GF-D8 (cell line): ENCODE results near the gene MAPK8IP3.
"Not testable (repeated sequence)": the region's sequence is repeated elsewhere in the genome, so short reads cannot be mapped to it uniquely, and the experiment has no call there.

ENCODE experiments used
- DNase-seq: peaks from one replicate; lab custom pipeline; 2025; lab: John Stamatoyannopoulos, UW

MAPK8IP3 gene

DNA sequence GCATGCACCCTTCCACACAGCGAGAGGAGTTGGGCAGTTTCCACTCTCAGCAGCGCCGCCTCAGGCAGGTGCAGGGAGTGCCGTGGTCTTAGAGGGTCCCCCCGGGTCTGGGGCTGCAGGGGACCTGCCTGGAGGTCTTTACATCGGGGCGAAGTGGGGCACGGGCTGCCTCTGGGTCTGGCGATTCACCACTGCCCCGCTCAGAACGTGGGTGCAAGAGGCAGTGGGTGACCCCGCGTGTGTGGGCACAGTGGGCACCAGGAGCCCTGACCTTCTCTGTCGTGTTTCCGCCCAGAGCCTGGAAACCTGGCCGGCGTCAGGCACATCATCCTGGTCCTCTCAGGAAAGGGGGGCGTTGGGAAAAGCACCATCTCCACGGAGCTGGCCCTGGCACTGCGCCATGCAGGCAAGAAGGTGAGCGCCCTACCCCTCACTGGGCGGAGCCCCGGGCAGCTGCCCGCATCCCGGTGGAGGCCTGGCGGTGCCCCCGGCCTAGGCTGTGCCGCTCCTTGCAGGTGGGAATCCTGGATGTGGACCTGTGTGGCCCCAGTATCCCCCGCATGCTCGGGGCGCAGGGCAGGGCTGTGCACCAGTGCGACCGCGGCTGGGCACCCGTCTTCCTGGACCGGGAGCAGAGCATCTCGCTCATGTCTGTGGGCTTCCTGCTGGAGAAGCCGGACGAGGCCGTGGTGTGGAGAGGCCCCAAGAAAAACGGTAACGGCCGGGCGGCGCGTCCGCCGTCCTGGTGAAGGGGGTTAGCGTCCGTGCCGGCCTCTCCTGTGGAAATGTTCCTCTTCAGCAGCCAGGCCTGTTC is 80.5 kb downstream of the MAPK8IP3 start:
- no peak for DNase-seq

DNA sequence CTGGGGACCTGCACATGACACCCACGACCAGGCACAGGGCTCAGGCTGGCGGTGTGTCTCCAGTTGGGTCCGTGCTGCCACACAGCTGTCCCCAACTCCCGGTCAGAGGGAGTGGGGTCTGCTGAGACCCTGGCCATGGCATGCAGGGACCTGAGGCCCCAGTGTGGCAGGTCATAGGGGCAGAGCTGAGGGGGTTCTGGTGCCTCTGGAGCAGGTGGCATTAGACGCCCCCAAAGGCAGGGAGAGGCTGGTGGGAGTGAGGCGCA is 81.0 kb downstream of the MAPK8IP3 start:
- no peak for DNase-seq

DNA sequence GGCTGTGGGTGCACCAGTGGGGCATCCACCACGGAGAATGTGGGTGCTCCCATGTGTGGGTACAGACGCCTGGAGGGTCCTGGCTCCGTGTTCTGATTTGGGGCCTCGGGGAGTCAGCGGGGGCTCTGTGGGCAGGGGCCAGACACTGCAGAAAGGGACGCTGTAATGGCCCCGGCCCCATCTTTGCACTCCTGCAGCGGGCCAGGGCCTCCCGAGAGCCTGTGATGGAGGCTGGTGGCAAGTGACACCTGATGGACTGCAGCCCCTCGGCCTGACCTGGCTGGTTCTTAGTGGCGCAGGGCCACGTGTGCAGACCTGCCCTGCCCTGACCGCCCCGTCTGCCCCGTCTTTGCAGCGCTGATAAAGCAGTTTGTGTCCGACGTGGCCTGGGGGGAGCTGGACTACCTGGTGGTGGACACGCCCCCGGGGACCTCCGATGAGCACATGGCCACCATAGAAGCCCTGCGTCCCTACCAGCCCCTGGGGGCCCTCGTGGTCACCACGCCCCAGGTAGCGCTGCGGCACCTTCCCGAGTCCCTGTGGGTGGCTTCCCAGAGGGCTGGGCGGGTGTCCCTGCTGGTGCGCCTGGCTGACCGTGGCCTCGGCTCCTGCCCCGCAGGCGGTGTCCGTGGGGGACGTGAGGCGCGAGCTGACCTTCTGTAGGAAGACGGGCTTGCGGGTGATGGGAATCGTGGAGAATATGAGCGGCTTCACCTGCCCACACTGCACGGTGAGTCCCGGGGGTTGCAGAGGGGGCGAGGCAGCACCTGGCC is 81.5 kb downstream of the MAPK8IP3 start:
- DNase-seq, result no peak

DNA sequence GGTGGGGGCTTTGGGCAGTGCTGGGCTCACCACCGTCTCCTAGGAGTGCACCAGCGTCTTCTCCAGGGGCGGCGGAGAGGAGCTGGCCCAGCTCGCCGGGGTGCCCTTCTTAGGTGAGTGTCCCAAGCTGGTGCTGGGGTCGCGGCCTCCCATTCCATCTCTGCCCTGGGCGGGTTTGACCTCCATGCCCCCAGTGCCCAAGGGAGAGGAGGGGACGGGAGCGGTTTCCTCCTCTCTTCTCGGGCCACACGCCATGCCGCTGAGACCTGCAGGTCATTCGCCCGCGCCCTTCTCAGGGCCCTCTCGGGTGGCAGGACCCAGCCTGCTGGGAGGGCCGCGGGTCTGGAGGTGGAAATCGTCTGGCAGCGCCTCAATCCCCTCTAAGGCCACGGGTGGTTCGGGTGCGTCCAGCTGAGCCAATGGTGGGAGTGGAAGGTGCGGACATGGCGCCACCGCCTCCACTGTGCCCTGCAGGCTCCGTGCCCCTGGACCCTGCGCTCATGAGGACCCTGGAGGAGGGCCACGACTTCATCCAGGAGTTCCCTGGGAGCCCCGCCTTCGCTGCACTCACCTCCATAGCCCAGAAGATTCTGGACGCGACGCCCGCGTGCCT is 82.2 kb downstream of the MAPK8IP3 start:
- DNase-seq, result no peak

DNA sequence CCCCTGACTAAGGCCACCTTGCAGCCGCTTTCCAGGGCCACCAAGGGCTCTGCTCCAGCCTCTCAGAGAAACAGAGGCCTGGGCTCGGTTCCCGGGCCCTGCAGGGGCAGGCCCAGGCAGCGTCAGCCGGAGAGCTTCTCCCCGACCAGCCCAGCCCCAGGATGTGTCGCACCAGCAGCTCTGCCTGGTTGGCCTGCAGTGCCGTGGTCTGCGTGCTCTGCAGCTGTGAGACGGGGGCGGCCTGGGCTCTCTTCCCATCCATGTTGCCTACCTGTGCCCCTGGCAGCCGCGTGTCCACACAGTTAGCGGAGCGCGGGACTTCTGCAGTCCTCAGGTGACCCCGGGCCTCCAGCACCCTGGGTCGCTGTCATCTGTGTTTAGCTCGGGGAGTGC is 82.7 kb downstream of the MAPK8IP3 start:
- DNase-seq, result no peak

DNA sequence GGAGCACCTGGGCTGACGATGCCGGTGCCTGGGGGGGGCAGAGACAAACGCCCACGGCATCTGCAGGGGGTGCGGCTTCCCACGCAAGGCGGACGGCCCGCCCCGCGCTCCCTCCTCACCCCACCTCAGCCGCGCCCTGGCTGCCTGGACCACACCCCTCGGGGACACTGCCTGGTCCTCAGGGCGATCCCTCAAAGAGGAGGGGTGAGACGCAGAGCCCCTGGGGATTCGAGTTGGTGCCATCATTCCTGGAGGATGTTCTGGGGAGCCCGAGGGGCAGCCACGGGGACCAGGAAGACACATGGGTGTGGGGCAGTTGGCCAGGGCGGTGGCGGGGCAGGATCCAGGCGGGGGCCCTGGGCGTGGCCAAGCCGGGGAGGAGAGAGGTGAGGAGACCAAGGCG is 83.6 kb downstream of the MAPK8IP3 start:
- DNase-seq, result no peak

DNA sequence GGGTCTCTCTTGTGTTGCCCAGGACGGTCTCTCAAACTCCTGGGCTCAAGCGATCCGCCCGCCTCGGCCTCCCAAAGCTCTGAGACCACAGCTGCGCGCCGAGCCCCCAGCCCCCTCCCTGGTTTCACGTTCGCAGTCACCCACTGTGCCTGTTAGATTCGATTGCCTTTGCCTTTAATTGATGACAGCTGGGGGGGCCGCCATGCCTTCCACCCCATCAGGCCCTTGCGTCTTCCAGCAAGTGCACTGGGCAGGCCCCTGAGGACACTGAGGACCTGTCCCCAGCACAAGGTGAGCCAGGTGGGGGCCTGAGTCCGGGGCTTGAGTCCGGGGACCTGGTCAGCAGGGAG is 84.2 kb downstream of the MAPK8IP3 start:
- no peak for DNase-seq

DNA sequence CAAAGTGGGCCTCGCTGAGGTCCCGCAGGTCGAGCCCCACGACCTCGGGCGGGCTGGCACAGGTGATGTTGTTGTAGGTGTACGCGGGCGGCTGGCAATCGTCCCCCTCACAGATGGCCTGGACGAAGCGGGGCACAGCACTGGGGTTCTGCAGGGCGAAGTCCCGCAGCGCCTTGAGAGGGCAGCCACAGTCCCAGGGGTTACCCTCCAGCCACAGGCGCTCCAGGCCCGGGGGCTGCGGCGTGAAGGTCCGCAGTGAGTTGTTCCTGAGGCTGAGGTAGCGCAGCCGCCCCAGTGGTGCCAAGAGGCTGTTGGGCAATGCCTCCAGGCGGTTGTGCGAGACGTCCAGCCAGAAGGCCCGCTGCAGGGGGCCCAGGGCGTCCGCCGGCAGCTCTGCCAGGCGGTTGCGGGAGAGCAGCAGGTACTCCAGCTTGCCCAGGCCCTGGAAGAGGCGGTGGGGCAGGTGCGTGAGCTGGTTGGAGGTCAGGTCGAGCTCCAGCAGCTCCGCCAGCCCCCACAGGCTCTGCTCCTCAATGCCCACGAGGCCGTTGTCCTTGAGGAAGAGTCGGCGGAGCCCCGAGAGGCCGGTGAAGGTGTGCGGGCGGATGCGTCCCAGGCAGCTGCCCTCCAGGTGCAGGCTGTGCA is 84.7 kb downstream of the MAPK8IP3 start:
- DNase-seq, result no peak

DNA sequence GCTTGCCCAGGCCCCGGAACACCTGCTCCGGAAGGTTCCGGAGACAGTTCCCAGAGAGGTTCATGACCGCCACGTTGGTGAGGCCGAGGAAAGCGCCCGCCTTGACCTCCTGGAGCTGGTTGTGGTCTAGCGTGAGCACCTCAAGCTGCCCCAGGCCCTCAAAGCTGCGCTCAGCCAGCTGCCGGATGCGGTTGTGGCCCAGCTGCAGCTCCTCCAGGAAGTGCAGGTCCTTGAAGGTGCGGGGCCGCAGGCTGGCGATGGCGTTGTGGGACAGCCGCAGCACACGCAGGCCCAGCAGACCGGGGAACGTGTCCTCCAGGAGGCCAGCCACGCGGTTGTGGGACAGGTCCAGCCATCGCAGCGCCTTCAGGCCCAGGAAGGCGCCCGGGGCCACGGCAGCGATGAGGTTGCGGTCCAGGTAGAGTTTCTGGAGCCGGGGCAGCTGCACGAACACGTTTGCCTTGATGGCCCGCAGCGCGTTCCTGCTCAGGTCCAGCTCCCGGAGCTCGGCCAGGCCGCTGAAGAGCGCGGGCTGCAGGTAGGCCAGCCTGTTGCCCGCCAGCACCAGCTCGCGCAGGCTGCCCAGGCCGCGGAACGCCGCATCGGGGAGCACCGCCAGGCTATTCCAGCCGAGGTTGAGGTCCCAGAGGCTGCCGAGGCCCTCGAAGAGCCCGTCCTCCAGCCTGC is 85.4 kb downstream of the MAPK8IP3 start:
- DNase-seq, result no peak

DNA sequence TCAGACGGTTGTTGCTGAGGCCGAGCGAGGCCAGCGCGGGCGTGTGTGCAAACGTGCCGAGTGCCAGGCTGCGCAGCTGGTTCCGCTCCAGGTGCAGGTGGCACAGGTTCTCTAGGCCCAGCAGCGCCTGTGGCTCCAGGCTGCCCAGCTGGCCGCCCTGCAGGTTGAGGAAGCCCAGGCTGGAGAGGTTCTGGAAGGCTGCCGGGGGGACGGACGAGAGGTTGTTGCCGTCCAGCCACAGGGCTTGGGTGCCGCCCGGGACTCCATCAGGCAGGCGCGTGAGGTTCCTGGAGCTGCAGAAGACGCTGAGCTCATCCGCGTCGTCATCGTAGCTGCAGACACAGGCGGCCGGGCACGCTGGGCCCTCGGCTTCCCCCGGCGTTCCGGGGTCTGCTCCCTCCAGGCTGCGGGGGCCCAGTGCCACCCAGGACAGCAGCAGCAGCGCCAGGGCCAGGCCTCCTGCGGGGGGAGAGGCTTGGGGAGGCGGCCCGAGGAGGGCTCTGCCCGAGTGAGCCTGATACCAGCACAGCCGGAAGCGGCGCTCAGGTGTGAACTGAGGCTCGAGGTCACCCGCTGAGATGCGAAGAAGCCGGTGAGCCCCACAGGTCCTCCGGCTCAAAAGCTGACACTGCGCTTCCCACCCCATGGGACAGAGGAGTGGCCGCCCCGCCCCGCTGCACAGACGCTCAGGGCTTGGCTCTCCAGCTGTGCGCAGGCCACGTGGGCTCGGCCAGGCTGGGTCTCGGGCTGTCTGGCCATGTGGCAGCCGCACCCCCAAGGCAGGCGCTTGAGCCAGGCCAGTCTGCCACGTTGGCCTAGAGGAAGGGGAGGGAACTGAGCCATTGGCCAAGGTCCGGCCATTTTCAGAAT is 86.2 kb downstream of the MAPK8IP3 start:
- no peak for DNase-seq

DNA sequence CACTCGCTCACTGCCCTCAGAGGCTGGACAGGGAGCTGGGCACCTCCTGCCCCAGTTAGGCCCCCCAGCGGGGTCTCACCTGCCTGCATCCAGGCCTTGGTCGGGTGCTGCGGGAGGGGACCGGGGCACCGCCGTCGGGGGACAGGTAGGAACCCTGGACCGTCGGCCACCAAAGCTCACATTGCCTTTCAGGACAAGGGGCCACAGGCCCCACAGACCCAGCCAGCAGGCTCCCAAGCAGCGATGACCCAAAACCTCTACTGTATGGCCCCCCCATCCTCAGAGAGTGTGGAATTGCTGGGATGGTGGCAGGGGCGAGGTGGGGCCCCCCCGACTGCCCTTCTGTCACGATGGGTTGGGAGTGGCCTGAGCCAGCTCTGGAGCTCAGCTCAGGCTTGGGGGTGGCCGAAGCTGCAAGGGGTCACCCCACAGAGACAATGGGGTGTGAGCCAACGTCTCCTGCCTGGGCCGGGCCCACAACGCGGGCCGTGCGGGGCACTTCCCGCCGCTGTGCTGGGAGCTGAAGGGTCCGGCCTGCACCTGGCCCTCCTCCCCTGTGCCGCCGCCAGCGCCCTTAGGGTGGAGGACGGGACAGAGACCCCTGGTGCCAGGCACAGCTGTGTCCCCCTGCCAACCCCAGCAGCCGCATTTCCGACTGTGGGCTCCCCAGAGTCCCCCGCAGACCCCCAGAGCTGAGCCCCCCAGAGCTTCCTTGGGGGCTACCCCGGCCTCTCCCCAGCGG is 87.0 kb downstream of the MAPK8IP3 start:
- no peak for DNase-seq

DNA sequence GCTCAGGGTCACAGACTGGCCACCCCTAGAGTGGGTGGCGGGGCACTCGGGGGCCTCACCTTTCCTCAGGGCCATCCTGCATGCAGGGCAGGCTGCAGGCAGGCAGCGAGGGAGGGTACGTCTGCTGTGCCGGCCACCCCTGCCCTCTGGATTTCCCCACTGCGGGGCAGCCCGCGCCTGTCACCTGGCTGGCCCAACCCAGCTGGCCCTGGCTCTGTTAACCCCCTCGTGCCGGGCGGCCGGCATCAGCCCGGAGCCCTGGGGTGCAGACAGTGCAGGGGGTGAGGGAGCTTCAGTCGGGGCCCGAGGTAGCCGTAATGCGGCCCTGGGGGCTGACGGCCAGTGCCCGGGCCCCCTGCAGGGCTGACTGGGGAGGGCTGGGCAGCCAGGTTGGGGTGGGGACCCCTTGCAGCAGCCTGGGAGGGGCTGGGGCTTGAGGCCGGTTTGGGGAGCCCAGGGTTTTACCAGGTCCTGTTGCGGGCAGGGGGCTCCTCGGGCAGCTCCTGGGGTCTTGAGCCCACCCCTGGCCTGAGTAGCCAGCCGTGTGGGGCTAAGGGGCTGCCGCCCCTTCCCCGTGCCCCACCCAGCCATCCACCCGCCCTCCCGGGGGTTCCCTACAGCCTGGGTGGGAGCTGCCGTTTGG is 87.7 kb downstream of the MAPK8IP3 start, which contains the start of gene IGFALS:
IGFALS (minus strand) TSS at position 128 of the 643 bp plus-strand sequence; CDS start at position 75, 53 bp downstream.
- DNase-seq, result no peak

DNA sequence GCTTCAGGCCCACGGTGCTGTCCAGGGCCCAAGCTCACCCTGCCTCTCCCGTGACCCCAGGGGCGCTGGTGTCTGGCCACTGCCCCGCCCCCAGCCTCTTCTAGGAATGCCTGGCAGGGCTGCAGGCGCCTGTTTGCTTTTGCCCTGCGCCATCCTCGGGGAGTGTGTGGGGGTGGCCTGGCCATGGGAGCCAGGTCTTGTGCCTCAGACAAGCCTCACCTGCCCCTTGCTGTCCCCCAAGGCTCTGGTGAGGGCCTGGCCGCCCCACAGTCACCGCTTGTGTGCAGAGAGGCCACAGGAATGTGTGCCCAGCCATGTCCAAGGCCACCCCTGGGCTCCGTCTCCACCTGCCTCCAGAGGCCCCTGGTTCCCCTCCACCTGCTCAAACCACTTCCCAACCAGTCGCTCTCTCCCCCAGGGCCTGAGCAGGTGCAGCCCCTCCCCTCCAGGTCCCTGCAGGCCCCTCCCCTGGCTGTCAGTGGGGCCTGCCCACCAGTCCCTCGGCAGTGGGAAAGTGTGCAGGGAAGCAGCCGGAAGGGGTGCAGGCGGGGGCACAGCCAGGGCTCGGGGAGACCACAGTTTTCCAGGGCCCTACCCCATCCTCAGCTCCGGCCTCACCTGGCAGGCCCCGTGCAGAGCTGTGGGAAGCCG is 88.4 kb downstream of the MAPK8IP3 start:
- DNase-seq, result no peak

DNA sequence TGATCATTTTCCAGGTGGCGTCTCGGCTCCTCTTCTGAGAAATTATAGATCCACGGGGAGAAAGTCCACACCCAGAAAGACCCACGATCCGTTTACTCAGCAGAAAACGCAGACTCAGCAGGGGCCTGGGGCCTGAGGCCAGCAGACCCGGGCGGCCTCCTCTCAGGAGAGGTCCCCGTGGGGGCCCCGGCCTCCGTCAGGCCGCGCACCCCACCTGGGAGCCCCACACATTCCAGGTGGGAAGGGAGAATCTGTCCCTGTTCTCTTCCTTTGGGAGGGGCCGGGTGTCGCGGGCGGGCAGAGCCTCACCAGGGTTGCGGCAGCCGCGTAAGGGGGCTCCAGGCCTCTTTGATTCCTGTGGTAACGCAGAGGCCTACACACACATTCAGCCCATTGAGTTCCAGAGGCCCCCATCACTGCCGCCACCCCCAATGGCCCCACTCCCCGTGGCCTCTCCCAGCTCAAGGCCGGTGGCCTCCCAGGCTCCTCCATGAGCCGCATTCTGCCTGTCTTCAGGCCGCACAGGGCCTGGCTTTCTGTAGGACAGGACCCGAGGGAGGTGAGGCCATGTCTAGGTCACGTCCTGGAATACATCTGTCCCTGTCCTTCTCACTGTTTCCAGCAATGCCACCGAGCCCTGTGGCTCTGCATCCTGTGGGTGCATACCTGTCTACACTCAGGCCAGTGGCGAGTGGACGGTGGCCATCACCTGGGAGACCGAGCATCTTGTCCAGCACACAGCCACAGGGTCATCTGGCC is 89.1 kb downstream of the MAPK8IP3 start:
- DNase-seq, result no peak

DNA sequence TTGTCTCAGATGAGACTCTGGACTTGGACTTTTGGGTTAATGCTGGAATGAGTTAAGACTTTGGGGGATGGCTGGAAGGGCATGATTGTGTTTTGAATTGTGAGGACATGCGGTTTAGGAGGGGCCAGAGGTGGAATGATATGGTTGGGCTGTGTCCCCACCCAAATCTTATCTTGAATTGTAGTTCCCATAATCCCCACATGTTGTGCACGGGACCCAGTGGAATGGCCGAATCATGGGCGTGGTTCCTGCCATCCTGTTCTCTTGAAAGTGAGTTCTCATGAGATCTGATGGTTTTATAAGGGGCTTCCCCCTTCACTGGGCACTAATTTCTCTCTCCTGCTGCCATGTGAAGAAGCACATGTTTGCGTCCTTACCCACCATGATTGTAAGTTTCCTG is 93.3 kb downstream of the MAPK8IP3 start:
- DNase-seq, result not testable (repeated sequence)

DNA sequence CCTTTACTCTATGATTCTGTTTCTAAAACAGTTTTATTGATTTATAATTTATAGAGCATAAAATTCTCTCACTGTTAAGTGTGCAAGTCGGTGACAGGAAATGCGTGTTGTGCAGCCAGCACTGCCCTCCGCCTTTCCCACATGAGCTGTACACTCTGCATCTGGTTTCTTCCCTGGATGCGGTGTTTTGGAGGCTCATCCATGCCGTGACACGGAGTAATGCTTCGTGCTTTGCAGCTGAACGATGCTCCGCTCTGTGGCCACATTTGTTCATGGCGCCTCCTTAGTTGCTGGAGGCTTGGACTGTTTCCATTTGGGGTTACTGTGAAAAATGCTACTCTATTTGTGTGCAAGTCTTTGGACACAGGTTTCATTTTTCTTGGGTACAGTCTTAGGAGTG is 94.7 kb downstream of the MAPK8IP3 start:
- no peak for DNase-seq

DNA sequence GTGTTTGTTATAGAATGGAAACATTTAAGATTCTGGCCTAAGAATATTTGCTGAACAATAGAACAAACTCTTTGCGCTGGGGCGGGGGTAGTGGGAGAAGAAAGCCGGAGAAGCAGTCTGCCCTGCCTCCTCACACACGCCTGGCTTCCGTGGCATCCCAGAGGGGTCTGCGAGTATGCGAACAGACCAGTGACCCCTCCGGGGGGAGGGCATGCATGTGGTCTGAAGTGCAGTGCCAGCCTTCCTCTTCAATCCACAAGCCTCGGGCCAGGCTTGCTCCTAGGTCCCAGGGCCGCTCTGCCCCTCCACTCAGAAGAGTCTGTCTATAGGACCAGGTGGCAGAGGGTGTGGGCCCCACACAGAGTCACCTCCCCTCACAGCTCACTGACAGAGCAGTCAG is 101.6 kb downstream of the MAPK8IP3 start:
- no peak for DNase-seq

DNA sequence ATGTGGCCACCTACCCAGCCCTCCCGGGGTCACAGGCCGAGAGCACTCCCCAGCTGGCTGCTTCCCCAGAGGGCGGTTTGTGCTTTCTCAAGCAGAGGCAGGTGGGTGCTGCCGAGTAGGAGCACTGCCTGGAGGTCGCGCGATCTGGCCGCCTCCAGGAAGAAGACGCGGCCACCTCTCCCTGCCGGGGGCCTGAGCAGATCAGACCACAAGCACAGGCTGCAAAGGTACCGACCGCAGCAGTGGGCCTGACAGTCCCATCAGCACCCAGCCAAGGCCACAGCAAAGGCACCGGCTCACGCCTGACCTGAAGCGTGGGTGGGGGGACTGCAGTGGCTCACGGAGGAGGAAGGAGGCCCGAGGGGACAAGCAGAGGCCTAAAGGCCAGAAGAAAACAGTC is 102.7 kb downstream of the MAPK8IP3 start:
- no peak for DNase-seq
